Activated B cell treated with CpG ODN at 0.5 μM for 24 hours (primary cell): ENCODE data around the gene ARHGAP26. TPM values are rescaled to one million over a fixed set of nuclear protein-coding genes. Genes with fewer than 3 reads are reported as not detected.

Experiments used
- ATAC-seq: fragments of 200-7000 bp; cut with Tn5 transposase; one replicate; pipeline ENCODE4 v1.10.0; 2021; ENCODE audit warnings: low read depth, mild to moderate bottlenecking, moderate library complexity
- CTCF ChIA-PET: fragments of 350-600 bp; sonication (Branson Sonifier 250); formaldehyde crosslinking; loops from one replicate; lab custom pipeline; 2021; ENCODE audit warnings: antibody characterized with exemption; lab: Charles Lee
- POLR2A ChIA-PET: fragments of 350-600 bp; sonication (Branson Sonifier 250); formaldehyde crosslinking; loops from one replicate; lab custom pipeline; 2021; ENCODE audit warnings: antibody characterized with exemption; lab: Charles Lee
- DNase-seq: peaks from one replicate; pipeline ENCODE4 v3.0.0; 2022
- H3K27ac Mint-ChIP-seq: one replicate; pipeline ENCODE4 v1.8.0; 2020; ENCODE audit warnings: mixed read lengths
- H3K27me3 Mint-ChIP-seq: one replicate; pipeline ENCODE4 v1.8.0; 2021; ENCODE audit warnings: mixed read lengths
- H3K36me3 Mint-ChIP-seq: one replicate; pipeline ENCODE4 v1.8.0; 2021; ENCODE audit warnings: low read depth, mixed read lengths
- H3K4me1 Mint-ChIP-seq: one replicate; pipeline ENCODE4 v1.8.0; 2021; ENCODE audit warnings: mixed read lengths
- H3K4me3 Mint-ChIP-seq: one replicate; pipeline ENCODE4 v1.8.0; 2020; ENCODE audit warnings: mild to moderate bottlenecking, mixed read lengths
- H3K9me3 Mint-ChIP-seq: one replicate; pipeline ENCODE4 v1.8.0; 2020; ENCODE audit warnings: mixed read lengths
- intact Hi-C: fragments of 100-400 bp; cut with micrococcal nuclease; formaldehyde crosslinking; loops from one replicate; pipeline ENCODE4 v1.15.1; 2024
- total RNA-seq: library from RNA; stranded (reverse); gene quantifications from 2 replicates; pipeline ENCODE4 v1.2.3, GENCODE V29; 2022
- TF ChIP-seq, protein P1 (sequence below): fragments of 200-600 bp; IDR thresholded peaks from one replicate; pipeline ENCODE4 v1.8.0; 2022; ENCODE audit warnings: antibody characterized with exemption, mild to moderate bottlenecking

ARHGAP26 gene
- total RNA-seq, 1 donor from 2014 or later = 20.9 TPM

DNA sequence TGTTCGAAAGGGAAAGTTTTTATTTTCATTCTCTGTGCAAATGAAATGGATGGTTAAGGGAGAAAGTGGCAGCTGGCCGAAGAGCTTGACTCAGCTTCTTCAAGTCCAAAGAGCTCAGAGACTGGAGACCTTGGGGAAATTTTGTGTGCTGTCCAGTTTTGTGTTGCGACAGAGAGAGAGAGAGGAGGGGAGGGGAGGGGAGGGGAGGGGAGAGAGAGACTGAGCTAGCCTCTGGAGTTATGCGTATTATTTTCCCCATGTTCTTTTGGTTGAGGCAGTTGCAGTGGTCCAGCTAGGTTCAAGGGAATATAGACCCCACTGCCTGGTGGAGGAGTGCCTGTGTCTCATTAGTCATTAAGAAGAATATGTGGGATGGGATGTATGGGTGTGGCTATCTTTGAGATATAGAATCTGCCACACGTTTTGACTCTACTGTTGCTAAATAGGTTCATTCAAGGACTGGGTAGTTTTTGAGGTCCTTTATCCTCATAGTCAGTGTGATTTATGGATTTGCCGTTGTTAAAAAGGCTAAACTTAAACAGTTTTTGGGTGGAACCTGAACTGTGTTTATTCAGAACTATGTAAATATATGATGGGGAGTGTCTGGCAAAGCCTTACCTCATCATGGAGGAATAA is 69.7 kb downstream of the ARHGAP26 start:
- CTCF ChIA-PET = interaction anchor here (0.5 kb wide), 1 partner anchor 49 kb away, joined by 3 read pairs; no protein-coding TSS in a partner anchor
- peaks cover 10% of the 10 kb centered on the region for H3K4me1 Mint-ChIP-seq
- no peak for ATAC-seq

DNA sequence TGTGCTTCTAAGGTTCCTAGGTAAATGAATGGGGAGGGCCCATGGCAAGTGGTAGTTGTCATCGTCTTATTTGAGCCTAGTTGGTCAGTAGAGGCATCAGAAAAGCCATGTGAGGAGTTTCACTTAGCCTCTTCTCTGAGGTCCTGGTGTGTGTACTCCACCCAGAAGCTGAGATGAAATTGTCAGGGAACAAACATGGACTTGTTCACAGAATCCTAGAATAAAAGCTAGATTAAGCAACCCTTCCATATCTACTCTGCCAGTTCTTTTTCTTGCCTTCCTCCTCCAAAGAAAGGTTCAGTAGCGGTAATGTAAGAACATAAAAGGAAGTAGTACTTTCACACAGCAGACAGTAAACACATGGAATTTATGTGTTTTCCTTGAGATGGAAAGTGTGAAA is 70.4 kb downstream of the ARHGAP26 start:
- ChIA-PET CTCF (no interaction called here), POLR2A (no interaction called here)
- Mint-ChIP-seq H3K27ac (no peak overlapping the region), H3K4me1 (peaks cover 17% of the 10 kb centered on the region), H3K36me3 (no peaks in the 10 kb centered on the region), H3K9me3 (no peaks in the 10 kb centered on the region), H3K4me3 (no peak overlapping the region), H3K27me3 (no peaks in the 10 kb centered on the region)
- intact Hi-C loops = no loop called here
- DNase-seq = no peak
- no peak for ATAC-seq
- TF ChIP-seq, protein P1, sequence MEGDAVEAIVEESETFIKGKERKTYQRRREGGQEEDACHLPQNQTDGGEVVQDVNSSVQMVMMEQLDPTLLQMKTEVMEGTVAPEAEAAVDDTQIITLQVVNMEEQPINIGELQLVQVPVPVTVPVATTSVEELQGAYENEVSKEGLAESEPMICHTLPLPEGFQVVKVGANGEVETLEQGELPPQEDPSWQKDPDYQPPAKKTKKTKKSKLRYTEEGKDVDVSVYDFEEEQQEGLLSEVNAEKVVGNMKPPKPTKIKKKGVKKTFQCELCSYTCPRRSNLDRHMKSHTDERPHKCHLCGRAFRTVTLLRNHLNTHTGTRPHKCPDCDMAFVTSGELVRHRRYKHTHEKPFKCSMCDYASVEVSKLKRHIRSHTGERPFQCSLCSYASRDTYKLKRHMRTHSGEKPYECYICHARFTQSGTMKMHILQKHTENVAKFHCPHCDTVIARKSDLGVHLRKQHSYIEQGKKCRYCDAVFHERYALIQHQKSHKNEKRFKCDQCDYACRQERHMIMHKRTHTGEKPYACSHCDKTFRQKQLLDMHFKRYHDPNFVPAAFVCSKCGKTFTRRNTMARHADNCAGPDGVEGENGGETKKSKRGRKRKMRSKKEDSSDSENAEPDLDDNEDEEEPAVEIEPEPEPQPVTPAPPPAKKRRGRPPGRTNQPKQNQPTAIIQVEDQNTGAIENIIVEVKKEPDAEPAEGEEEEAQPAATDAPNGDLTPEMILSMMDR = no peak

More for the DNA sequence above, 69.7 kb downstream of the ARHGAP26 start:
- TF ChIP-seq, protein P1 = no peak
- Mint-ChIP-seq H3K36me3 (no peaks in the 10 kb centered on the region), H3K27ac (no peak overlapping the region), H3K27me3 (no peaks in the 10 kb centered on the region), H3K4me3 (no peak overlapping the region), H3K9me3 (no peaks in the 10 kb centered on the region)
- POLR2A ChIA-PET = no interaction called here
- intact Hi-C loops = no loop called here
- no peak for DNase-seq

- intact Hi-C loops = no loop called here
- H3K4me1 Mint-ChIP-seq = peaks cover 28% of the 10 kb centered on the region
These were observed 71.5 kb downstream of the ARHGAP26 start for GRCh38 chr5:142841511-142842265.

DNA sequence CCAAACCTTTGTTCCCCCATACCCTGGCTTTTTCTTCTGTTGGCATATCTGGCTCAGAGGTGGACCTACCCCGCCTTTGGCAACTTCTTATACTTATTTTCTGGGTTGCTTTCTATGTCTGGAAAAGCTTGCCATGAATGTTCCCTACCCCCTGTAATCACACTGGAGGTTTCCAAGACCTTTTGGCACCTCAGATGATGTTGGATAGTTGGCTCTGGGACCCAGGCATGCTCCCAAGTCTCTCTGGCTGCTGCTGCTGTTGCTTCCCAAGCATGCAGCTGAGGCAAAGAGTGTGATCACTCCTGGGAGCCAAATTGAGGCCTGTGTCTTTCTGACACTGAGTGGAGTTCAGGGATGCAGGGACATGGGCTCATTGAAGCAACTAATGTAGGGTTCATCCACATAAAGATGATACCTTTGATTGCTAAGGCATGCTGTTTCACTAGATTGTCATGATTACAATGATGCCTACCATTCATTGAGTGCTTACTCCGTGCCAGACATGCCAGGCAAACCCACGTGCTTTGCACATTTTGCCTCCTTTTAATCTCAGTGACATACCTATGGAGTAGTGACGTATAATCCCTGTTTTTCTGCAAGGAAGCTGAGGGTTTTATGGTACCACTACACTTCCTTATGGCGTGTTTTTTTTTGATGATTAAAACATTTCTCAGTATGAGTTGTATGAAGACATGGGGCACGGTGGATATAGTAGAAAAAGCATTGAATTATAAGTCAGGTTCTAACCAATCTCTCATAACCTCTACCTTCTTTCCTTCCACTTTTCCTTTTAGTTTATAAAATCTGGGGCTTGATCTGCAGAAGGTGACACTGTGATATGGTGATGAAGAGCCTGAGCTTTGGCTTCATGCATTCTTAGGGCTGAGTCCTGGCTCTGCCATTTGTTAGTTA is 73.1 kb downstream of the ARHGAP26 start:
- no peak overlapping the region for H3K4me3 Mint-ChIP-seq
- POLR2A ChIA-PET = no interaction called here
- H3K4me1 Mint-ChIP-seq = peaks cover 32% of the 10 kb centered on the region
- TF ChIP-seq, protein P1 = no peak
- ATAC-seq (no peak), DNase-seq (no peak)
- H3K36me3 Mint-ChIP-seq = no peaks in the 10 kb centered on the region
- intact Hi-C loops = no loop called here
- no peaks in the 10 kb centered on the region for H3K9me3 Mint-ChIP-seq
- no peaks in the 10 kb centered on the region for H3K27me3 Mint-ChIP-seq
- no peak overlapping the region for H3K27ac Mint-ChIP-seq
- CTCF ChIA-PET = interaction anchor here (0.6 to 0.8 kb wide), 2 partner anchors 95 to 411 kb away, joined by 3 read pairs; no protein-coding TSS in a partner anchor

More at GRCh38 chr5:142841511-142842265, 71.5 kb downstream of the ARHGAP26 start:
- CTCF ChIA-PET = no interaction called here
- Mint-ChIP-seq H3K4me3 (no peak overlapping the region), H3K27ac (no peak overlapping the region), H3K36me3 (no peaks in the 10 kb centered on the region), H3K27me3 (no peaks in the 10 kb centered on the region), H3K9me3 (no peaks in the 10 kb centered on the region)
- POLR2A ChIA-PET = no interaction called here
- TF ChIP-seq, protein P1 = no peak
- ATAC-seq = no peak
- no peak for DNase-seq
